Measurements from ENCODE around the gene SEC14L2. TPM values are rescaled to one million over a fixed set of nuclear protein-coding genes. Genes with fewer than 3 reads are reported as not detected.
"Not testable (repeated sequence)": the region's sequence is repeated elsewhere in the genome, so short reads cannot be mapped to it uniquely, and the experiment has no call there.

Gene SEC14L2
- total RNA-seq, 1 donor from 2014 or later, result 10.8 TPM

DNA sequence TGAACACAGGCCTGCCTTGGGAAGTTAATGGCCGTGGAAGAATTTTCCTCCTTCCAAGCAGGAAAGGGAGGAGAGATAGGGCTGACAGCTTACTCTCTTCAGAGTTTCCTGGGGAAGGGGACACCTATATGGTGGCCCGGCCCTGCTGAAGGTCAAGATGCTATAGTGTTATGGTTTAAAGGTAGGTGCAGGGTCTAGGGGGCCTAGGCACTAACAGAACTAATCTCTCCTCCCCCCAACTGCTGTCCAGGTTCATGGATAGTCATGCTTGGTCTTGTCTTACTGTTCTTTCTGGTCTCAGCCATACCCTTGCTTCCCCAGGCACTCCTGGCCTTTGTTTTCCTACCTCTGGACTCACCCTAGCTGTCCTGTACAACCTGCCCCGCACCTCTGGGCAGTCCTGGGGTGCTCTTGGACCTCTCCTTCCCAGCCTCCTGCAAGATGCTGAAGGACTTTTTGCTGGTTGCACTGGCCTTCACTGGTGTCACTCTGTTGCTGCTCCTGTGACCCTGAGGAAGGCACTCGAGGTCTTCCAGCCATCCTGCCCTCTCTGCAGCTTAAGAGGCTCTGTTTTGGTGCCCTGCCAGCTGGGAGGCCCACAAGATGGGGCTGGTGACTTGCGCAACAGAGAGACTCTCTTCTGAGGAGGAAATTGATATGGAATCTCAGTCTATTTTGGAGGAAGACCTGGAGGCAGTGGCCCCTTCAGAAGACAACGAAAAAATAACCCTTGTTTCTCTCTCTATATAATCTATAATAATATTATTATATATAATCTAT, 57.1 kb downstream of the SEC14L2 start:
- Mint-ChIP-seq H3K27me3 (ENCODE audit: low read depth) (no peaks in the 10 kb centered on the region), H3K4me1 (no peaks in the 10 kb centered on the region), H3K36me3 (ENCODE audit: low read depth) (no peaks in the 10 kb centered on the region), H3K4me3 (no peak overlapping the region), H3K27ac (ENCODE audit: unreplicated experiment) (no peak overlapping the region), H3K9me3 (no peaks in the 10 kb centered on the region)
- TF ChIP-seq, protein P1, sequence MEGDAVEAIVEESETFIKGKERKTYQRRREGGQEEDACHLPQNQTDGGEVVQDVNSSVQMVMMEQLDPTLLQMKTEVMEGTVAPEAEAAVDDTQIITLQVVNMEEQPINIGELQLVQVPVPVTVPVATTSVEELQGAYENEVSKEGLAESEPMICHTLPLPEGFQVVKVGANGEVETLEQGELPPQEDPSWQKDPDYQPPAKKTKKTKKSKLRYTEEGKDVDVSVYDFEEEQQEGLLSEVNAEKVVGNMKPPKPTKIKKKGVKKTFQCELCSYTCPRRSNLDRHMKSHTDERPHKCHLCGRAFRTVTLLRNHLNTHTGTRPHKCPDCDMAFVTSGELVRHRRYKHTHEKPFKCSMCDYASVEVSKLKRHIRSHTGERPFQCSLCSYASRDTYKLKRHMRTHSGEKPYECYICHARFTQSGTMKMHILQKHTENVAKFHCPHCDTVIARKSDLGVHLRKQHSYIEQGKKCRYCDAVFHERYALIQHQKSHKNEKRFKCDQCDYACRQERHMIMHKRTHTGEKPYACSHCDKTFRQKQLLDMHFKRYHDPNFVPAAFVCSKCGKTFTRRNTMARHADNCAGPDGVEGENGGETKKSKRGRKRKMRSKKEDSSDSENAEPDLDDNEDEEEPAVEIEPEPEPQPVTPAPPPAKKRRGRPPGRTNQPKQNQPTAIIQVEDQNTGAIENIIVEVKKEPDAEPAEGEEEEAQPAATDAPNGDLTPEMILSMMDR (conservative IDR thresholded peaks at IDR 0.05), result peak; percentile 17
- DNase-seq (ENCODE audit: low read depth, low spot score), result no peak

DNA sequence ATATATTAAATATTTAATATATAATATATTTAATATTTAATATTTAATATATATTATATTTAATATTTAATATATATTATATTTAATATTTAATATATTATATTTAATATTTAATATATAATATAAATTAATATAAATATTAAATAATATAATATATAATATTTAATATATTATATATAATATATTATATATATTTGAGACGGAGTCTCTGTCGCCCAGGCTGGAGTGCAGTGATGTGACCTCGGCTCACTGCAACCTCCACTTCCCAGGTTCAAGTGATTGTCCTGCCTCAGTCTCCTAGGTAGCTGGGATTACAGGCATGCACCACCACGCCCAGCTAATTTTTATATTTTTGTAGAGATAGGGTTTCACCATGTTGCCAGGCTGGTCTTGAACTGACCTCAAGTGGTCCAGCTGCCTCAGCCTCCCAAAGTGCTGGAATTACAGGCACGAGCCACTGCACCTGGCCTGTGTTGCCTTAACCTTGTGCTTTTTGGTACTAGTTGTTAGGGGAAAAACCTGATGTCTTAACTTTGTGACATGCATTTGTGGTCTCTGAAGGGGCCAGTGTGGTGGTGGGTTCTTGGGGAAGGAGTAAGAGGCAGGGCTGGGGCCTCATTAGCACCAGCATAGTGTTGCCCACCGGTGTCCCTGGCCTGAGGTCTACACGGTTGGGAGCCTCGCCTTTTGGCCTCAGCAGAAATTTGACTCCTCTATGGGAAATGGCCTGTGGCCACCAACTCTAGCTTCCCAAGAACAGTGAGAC, 58.4 kb downstream of the SEC14L2 start:
- no peaks in the 10 kb centered on the region for H3K4me1 Mint-ChIP-seq
- no peaks in the 10 kb centered on the region for H3K36me3 Mint-ChIP-seq (ENCODE audit: low read depth)
- H3K4me3 Mint-ChIP-seq, result no peak overlapping the region
- DNase-seq (ENCODE audit: low read depth, low spot score), result no peak
- H3K27ac Mint-ChIP-seq (ENCODE audit: unreplicated experiment), result no peak overlapping the region
- TF ChIP-seq, protein P1 (conservative IDR thresholded peaks at IDR 0.05), result no peak
- H3K9me3 Mint-ChIP-seq, result no peaks in the 10 kb centered on the region
- no peaks in the 10 kb centered on the region for H3K27me3 Mint-ChIP-seq (ENCODE audit: low read depth)

DNA sequence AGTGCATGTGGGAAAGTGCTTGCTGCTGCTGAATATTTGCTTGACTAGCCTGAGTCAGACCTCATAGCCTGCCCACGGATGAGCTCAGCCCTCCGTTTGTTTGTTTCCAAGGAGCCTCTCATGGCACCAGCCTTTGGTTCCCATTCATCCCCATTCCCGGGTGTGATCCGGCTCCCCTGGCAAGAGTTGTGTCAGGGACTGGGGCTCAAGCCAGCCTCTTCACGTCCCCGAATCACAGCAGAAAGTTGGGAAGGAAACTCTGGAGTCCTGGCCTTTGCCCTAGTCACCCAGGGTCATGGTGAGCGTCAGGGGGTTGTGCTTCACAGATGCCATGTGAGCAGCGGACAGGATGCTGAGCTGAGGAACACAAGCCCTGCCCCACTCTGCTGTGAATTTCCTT, 61.2 kb downstream of the SEC14L2 start:
- no peak for DNase-seq (ENCODE audit: low read depth, low spot score)
- no peaks in the 10 kb centered on the region for H3K4me1 Mint-ChIP-seq
- no peaks in the 10 kb centered on the region for H3K36me3 Mint-ChIP-seq (ENCODE audit: low read depth)
- no peak overlapping the region for H3K27ac Mint-ChIP-seq (ENCODE audit: unreplicated experiment)
- H3K27me3 Mint-ChIP-seq (ENCODE audit: low read depth), result no peaks in the 10 kb centered on the region
- H3K4me3 Mint-ChIP-seq, result no peak overlapping the region
- no peaks in the 10 kb centered on the region for H3K9me3 Mint-ChIP-seq
- TF ChIP-seq, protein P1 (conservative IDR thresholded peaks at IDR 0.05), result no peak

DNA sequence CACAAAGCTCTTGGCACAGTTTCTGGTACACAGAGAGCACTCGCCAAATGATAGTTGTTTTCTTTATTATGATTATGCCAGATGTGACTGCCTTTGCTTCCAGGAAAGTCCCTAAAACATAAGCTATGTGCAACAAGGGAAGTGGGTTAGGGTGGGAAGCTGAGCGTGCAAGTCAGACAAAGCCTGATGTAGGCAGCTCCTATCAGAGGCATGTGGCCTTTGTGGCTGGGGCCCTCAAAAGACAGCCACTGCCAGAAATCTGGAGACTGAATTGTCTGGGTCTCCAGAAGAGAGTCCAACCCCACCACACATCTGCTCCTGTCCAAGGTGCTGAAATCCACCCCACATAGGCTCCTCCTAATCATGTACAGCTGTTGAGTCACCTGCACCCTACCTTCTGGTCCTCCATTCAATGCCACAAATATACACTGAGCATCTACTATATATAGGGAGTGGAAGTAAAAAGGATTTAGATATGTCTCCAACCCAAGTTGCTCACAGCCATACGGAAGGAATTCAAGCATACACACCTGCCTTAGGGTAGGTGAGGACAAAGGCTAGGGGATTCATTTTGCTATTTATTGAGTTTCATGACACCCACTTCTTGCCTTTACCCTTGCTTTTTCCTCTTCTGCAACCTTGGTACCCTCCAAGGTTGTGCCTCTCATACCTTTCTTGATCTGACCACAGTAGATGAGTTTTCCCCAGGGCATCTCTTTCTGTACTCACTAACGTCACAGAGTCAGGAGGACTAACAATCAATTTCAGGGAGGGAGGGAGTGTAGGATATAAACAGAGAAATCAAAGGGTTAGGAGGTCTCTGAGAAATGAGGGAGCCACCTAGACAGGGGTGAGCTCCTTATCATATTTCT, 62.6 kb downstream of the SEC14L2 start:
- DNase-seq (ENCODE audit: low read depth, low spot score), result no peak
- Mint-ChIP-seq H3K27me3 (ENCODE audit: low read depth) (no peaks in the 10 kb centered on the region), H3K4me3 (no peak overlapping the region), H3K36me3 (ENCODE audit: low read depth) (no peaks in the 10 kb centered on the region), H3K9me3 (no peaks in the 10 kb centered on the region), H3K4me1 (no peaks in the 10 kb centered on the region), H3K27ac (ENCODE audit: unreplicated experiment) (no peak overlapping the region)
- TF ChIP-seq, protein P1 (conservative IDR thresholded peaks at IDR 0.05), result no peak

DNA sequence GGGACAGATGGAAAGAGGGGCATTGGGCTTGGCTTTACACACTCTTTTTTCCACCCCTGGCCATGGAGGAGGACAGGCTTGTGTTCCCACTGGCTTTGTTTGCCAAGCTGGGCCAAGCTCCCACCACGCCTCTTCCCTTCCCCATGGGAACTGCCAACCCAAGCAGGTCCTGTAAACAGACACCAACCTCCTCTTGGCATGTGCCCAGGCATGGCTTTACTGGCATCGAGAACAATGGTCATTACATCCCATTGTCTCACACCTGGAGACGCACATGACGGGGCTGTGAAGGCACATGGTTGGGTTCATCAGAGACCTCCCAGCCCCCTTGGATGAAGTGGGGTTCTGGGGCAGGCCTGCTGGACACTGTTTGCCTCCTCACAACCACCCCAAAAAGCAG, 63.3 kb downstream of the SEC14L2 start:
- TF ChIP-seq, protein P1 (conservative IDR thresholded peaks at IDR 0.05), result no peak

DNA sequence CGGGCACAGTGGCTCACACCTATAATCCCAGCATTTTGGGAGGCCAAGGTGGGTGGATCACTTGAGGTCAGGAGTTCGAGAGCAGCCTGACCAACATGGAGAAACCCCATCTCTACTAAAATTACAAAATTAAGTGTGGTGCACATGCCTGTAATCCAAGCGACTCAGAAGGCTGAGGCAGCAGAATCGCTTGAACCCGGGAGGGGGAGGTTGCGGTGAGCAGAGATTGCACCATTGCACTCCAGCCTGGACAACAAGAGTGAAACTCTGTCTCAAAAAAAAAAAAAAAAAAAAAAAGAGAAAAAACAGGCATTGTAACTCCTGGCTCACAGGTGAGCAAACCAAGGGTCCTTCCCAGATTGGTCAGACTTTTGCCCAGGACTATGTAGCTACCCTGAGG, 63.7 kb downstream of the SEC14L2 start:
- H3K27ac Mint-ChIP-seq (ENCODE audit: unreplicated experiment); H3K9me3 Mint-ChIP-seq; H3K4me3 Mint-ChIP-seq; H3K4me1 Mint-ChIP-seq; H3K36me3 Mint-ChIP-seq (ENCODE audit: low read depth); DNase-seq (ENCODE audit: low read depth, low spot score): not testable (repeated sequence)
- H3K27me3 Mint-ChIP-seq (ENCODE audit: low read depth), result peaks cover 10% of the 10 kb centered on the region

More for the DNA sequence above, 63.3 kb downstream of the SEC14L2 start:
- Mint-ChIP-seq H3K9me3 (no peaks in the 10 kb centered on the region), H3K27me3 (ENCODE audit: low read depth) (peaks cover 6% of the 10 kb centered on the region), H3K36me3 (ENCODE audit: low read depth) (no peaks in the 10 kb centered on the region), H3K4me3 (no peak overlapping the region), H3K4me1 (no peaks in the 10 kb centered on the region), H3K27ac (ENCODE audit: unreplicated experiment) (no peak overlapping the region)
- no peak for DNase-seq (ENCODE audit: low read depth, low spot score)
